SH-SY5Y (cell line): ENCODE results near the gene SGCB.

Experiments used
- GATA2 ChIP-seq: IDR thresholded peaks from 2 replicates; pipeline ENCODE4 v1.6.1; 2011; ENCODE audit warnings: mild to moderate bottlenecking, low read depth, low read length
- GATA3 ChIP-seq: IDR thresholded peaks from 2 replicates; pipeline ENCODE4 v1.6.1; 2011; ENCODE audit warnings: low read depth, mild to moderate bottlenecking, low read length, moderate library complexity

The SGCB gene

GRCh38 chr4:52001616-52002015, 36.5 kb downstream of the SGCB start:
- no peak for TF ChIP-seq GATA3

- no peak for TF ChIP-seq GATA3
- no peak for TF ChIP-seq GATA2
These were observed 38.8 kb downstream of the SGCB start for GRCh38 chr4:51999250-51999649.

- TF ChIP-seq GATA2 (no peak), GATA3 (no peak)
These were observed 39.3 kb downstream of the SGCB start for GRCh38 chr4:51998837-51999236.

GRCh38 chr4:51997647-51998046, 40.5 kb downstream of the SGCB start:
- TF ChIP-seq GATA2 (no peak), GATA3 (no peak)

- no peak for TF ChIP-seq GATA2
- no peak for TF ChIP-seq GATA3
These were observed 42.4 kb downstream of the SGCB start for GRCh38 chr4:51995647-51996220.
